ENCODE data around the gene CADM4. TPM values are rescaled to one million over a fixed set of nuclear protein-coding genes. Genes with fewer than 3 reads are reported as not detected.

CADM4 gene
- polyA plus RNA-seq, 1 of the 3 experiments (the other 2 are of a cell fraction) = 28.9 TPM

- TF ChIP-seq USF1 (IDR thresholded peaks at IDR 0.05; ENCODE audit: borderline replicate concordance, low read depth) = no peak
- no peak for TF ChIP-seq MXI1 (IDR thresholded peaks at IDR 0.05; ENCODE audit: low read depth, low read length)
- TF ChIP-seq PBX3 (IDR thresholded peaks at IDR 0.05) = no peak
- TF ChIP-seq CTCF (IDR thresholded peaks at IDR 0.05) = no peak
- no peak for TF ChIP-seq TEAD4 (IDR thresholded peaks at IDR 0.05; ENCODE audit: borderline replicate concordance, insufficient read depth)
- no peak for TF ChIP-seq POLR2AphosphoS5 (IDR thresholded peaks at IDR 0.05; ENCODE audit: low read depth, low read length)
- no peak for TF ChIP-seq SMC3 (IDR thresholded peaks at IDR 0.05; ENCODE audit: low read depth, low read length)
- TF ChIP-seq GABPA (IDR thresholded peaks at IDR 0.05; ENCODE audit: low read depth) = no peak
Observed at GRCh38 chr19:43684326-43684725, 44.7 kb upstream of the CADM4 start (continued).

- Histone ChIP-seq H3K9me2 (no peaks in the 10 kb centered on the region), H3K4me3 (ENCODE audit: low read depth in 2 of 2, low read length in 1 of 2) (no peak overlapping the region), H3K79me2 (ENCODE audit: insufficient read depth) (no peaks in the 10 kb centered on the region), H3K9me3 (no peaks in the 10 kb centered on the region), H3K27ac (ENCODE audit: low read depth in 2 of 2, low read length in 1 of 2) (no peak overlapping the region), H2AFZ (ENCODE audit: low read depth) (no peak overlapping the region), H3F3A (replicated peaks; ENCODE audit: insufficient read depth) (no peaks in the 10 kb centered on the region), H3K9ac (no peak overlapping the region), H3K4me2 (no peak overlapping the region), H3K27me3 (ENCODE audit: insufficient read depth) (no peaks in the 10 kb centered on the region), H3K36me3 (replicated peaks in 1 of 2; ENCODE audit: control insufficient read depth in 1 of 2, insufficient read depth in 2 of 2, low read length in 1 of 2) (no peaks in the 10 kb centered on the region), H4K20me1 (ENCODE audit: insufficient read depth) (no peaks in the 10 kb centered on the region), H3K4me1 (ENCODE audit: control insufficient read depth in 1 of 2, insufficient read depth in 2 of 2, low read depth in 1 of 2, low read length in 1 of 2) (peaks cover 0 to 13% of the 10 kb centered on the region in 2 experiments; a peak in 1 of 4 replicates)
- ChIA-PET POLR2A (no interaction called here), CTCF (interaction anchor here (1.0 kb wide), 1 partner anchor 15 kb away, joined by 3 read pairs; no protein-coding TSS in a partner anchor)
- DNase-seq = no peak
- TF ChIP-seq FOXJ3 (CRISPR knock-in tag; IDR thresholded peaks at IDR 0.05) (no peak), TEAD4 (IDR thresholded peaks at IDR 0.05; ENCODE audit: borderline replicate concordance, insufficient read depth) (no peak), YY1 (IDR thresholded peaks at IDR 0.05; ENCODE audit: low read depth) (no peak), RAD21 (IDR thresholded peaks at IDR 0.05; ENCODE audit: low read length) (no peak), POLR2AphosphoS5 (IDR thresholded peaks at IDR 0.05; ENCODE audit: low read depth, low read length) (no peak), MAX (IDR thresholded peaks at IDR 0.05; ENCODE audit: low read depth) (no peak), USF2 (IDR thresholded peaks at IDR 0.05; ENCODE audit: borderline replicate concordance, low read depth, low read length) (no peak), PBX3 (IDR thresholded peaks at IDR 0.05) (no peak), REST (IDR thresholded peaks at IDR 0.05; ENCODE audit: low read depth, low read length) (no peak), SIN3A (IDR thresholded peaks at IDR 0.05; ENCODE audit: borderline replicate concordance, low read depth, low read length) (no peak), TAF1 (IDR thresholded peaks at IDR 0.05; ENCODE audit: borderline replicate concordance, low read depth, low read length) (no peak), GABPA (IDR thresholded peaks at IDR 0.05; ENCODE audit: low read depth) (no peak)
- WGBS (ENCODE audit: low lambda C conversion rate) = 83% methylated on average over 2 of the region's 2 CpGs
Observed at GRCh38 chr19:43683905-43684304, 44.3 kb upstream of the CADM4 start.
